Motor neuron (in vitro differentiated cells): ENCODE data around the gene C13orf42. TPM values are rescaled to one million over a fixed set of nuclear protein-coding genes. Genes with fewer than 3 reads are reported as not detected.
A peak's percentile ranks its signal among the peaks of the same experiment; 100 is the strongest.

Experiments used
- ATAC-seq, 8 experiments: fragments of 200-7000 bp; cut with Tn5 transposase; replicated peaks in 6 of 8; 2 replicates each; pipeline ENCODE4 v1.8.0; 2021; ENCODE audit warnings: mild to moderate bottlenecking in 8 of 8, moderate library complexity in 8 of 8
- H3K27ac ChIP-seq, 2 donors: fragments of 250-450 bp; sonication (Bioruptor Pico); 2 replicates each; pipeline ENCODE4 v1.9.0; 2021; ENCODE audit warnings: antibody characterized with exemption in 2 of 2, mild to moderate bottlenecking in 2 of 2, moderate library complexity in 1 of 2
- H3K4me1 ChIP-seq, 2 donors: fragments of 250-450 bp; sonication (Bioruptor Pico); replicated peaks in 1 of 2; 2 replicates each; pipeline ENCODE4 v1.6.1; 2021; ENCODE audit warnings: antibody characterized with exemption in 2 of 2, mild to moderate bottlenecking in 2 of 2, moderate library complexity in 1 of 2
- H3K4me3 ChIP-seq, 5 donors: fragments of 250-450 bp; sonication (Bioruptor Pico); 2 replicates each; pipeline ENCODE4 v1.9.0; 2021; ENCODE audit warnings: antibody characterized with exemption in 5 of 5, mild to moderate bottlenecking in 5 of 5, moderate library complexity in 4 of 5
- WGBS, 10 experiments: fragments of 450-650 bp; shearing (Covaris generic); methylation state at CpG; one replicate each; pipeline ENCODE4 v1.0.0; 2022; 5-methylcytosine and 5-hydroxymethylcytosine counted together
- in situ Hi-C, 9 experiments: fragments of 400-800 bp; cut with MboI; loops; one replicate each; pipeline ENCODE4 v1.15.0; 2021; ENCODE audit warnings: low sequenced_read_pairs in 9 of 9, low pct_unique_long_range_greater_than_20kb in 2 of 9; ENCODE audit not compliant: unreplicated experiment in 9 of 9
- total RNA-seq, 8 experiments: library from RNA; unstranded; fragments of 300-600 nt; gene quantifications; 2 replicates each; pipeline versions ENCODE4 v1.2.3 to v1.2.4, GENCODE V29; 2022

Gene C13orf42
- total RNA-seq, 8 experiments from 2014 or later: 0.05 to 0.42 (median 0.25) TPM; not detected in 2

GRCh38 chr13:51057001-51057400 lies 54.1 kb downstream of the C13orf42 start:
- no peak overlapping the region for H3K4me3 ChIP-seq
- H3K27ac ChIP-seq: no peak overlapping the region
- in situ Hi-C loops: loop anchor here in 1 of 9 experiments (25.0 kb wide), 1 partner anchor 1070 kb away; the partner anchor contains the start of gene TRIM13
- ATAC-seq: no peak
- H3K4me1 ChIP-seq: no peaks in the 10 kb centered on the region

- in situ Hi-C loops: loop anchor here in 1 of 9 experiments (25.0 kb wide), 1 partner anchor 1065 kb away; the partner anchor contains the start of gene TRIM13
- no peak for ATAC-seq
- 43 to 100% (median 63%) methylated on average over 1 to 3 of the region's 3 CpGs for WGBS, 10 experiments
- Histone ChIP-seq H3K27ac (no peak overlapping the region), H3K4me1 (no peaks in the 10 kb centered on the region), H3K4me3 (no peak overlapping the region)
Observed at GRCh38 chr13:51052581-51052980, 58.5 kb downstream of the C13orf42 start.

DNA sequence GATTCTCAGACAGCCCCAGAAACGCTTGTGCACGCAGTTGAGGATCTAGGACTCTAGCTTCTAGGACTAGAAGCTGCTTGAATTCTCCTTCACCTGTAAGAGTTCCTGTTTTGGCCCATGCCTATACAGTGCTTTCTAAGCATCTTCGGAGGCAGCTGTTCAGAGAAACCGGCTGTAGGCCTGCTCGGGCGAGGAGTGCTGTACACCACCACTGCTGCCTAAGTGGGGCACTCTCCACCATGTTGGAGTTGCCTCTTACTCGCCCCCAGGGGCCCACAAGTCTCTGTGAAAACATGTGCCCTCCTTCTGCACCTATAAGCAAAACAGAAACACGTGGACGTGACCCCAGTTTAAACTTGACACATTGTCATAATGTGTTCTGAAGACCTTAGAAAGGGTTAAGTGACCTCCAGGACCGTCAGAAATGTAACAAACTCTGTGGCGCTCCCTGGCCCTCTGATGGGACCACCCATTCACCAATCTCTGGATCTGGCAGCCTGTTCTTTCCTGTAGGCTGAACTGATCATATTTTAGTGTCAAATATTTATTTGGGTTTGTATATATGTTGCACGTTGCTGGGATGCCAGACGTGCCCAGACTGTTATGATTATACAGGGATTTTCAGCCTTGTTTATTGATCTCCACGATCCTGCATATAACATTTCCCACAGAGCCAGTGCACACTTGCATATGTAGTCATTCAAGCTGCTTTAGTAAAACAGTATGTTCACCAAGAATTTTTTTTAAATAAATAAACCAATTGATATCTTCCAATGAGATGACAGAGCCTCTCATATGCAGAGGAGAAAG lies 60.8 kb downstream of the C13orf42 start:
- H3K4me1 ChIP-seq: no peaks in the 10 kb centered on the region
- no peak overlapping the region for H3K4me3 ChIP-seq
- ATAC-seq: peak in 1 of 8 experiments; percentile 69
- H3K27ac ChIP-seq: no peak overlapping the region
- WGBS, 10 experiments: 22 to 100% (median 82%) methylated on average over 1 to 8 of the region's 14 CpGs; no CpG with 5 or more reads in 1 of the 10 experiments
- in situ Hi-C loops: loop anchor here in 1 of 9 experiments (25.0 kb wide), 1 partner anchor 1063 kb away; the partner anchor contains the start of gene TRIM13

DNA sequence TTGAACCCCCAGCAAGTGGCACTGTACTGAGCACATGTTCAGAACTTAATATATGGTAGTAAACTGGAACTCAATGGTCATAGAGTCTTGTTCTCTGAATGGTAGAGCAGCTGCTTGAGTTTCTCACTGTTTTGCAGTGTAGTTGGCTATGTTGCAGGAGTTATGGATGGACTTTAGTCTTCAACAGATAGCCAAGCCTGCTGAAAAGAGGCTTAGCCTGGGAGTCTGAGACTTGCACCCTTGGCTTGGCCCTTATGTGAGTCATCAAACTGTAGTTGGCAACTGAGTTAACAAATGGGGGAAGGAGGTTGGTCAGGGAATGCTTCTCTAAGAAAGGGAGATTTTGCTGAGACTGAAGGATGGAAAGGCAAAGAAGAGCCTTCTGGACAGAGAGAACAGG lies 62.5 kb downstream of the C13orf42 start:
- Histone ChIP-seq H3K4me1 (no peaks in the 10 kb centered on the region), H3K4me3 (no peak overlapping the region), H3K27ac (no peak overlapping the region)
- ATAC-seq: no peak
- in situ Hi-C loops: no loop called here

- in situ Hi-C loops: no loop called here
- peak in 1 of 8 experiments; percentile 14 for ATAC-seq
- 33 to 100% (median 78%) methylated on average over 1 to 2 of the region's 2 CpGs; no CpG with 5 or more reads in 4 of the 10 experiments for WGBS, 10 experiments
- Histone ChIP-seq H3K4me1 (no peaks in the 10 kb centered on the region), H3K4me3 (no peak overlapping the region), H3K27ac (no peak overlapping the region)
Observed at GRCh38 chr13:51048166-51048461, 63.0 kb downstream of the C13orf42 start.

- peak in 1 of 8 experiments; percentile 73 for ATAC-seq
- in situ Hi-C loops: no loop called here
- Histone ChIP-seq H3K4me1 (no peaks in the 10 kb centered on the region), H3K4me3 (no peak overlapping the region), H3K27ac (no peak overlapping the region)
- WGBS, 10 experiments: 24 to 100% (median 83%) methylated on average over 1 to 6 of the region's 6 CpGs; no CpG with 5 or more reads in 1 of the 10 experiments
Observed at GRCh38 chr13:51047434-51048165, 63.5 kb downstream of the C13orf42 start.

- 20 to 100% (median 60%) methylated on average over 1 to 4 of the region's 5 CpGs; no CpG with 5 or more reads in 4 of the 10 experiments for WGBS, 10 experiments
- Histone ChIP-seq H3K4me1 (peaks cover 0 to 5% of the 10 kb centered on the region in 2 donors), H3K4me3 (no peak overlapping the region), H3K27ac (no peak overlapping the region)
- ATAC-seq: peak in 1 of 8 experiments; percentile 22
- in situ Hi-C loops: no loop called here
Observed at GRCh38 chr13:51045451-51045850, 65.6 kb downstream of the C13orf42 start.

GRCh38 chr13:51044023-51044665 lies 66.9 kb downstream of the C13orf42 start:
- ATAC-seq: no peak
- peaks cover 0 to 5% of the 10 kb centered on the region in 2 donors for H3K4me1 ChIP-seq
- 76 to 100% (median 92%) methylated on average over 1 to 6 of the region's 13 CpGs; no CpG with 5 or more reads in 3 of the 10 experiments for whole genome bisulfite sequencing, 10 experiments
- H3K27ac ChIP-seq: no peak overlapping the region
- H3K4me3 ChIP-seq: no peak overlapping the region
- in situ Hi-C loops: no loop called here

- WGBS, 10 experiments: 24 to 100% (median 73%) methylated on average over 1 to 5 of the region's 5 CpGs; no CpG with 5 or more reads in 4 of the 10 experiments
- Histone ChIP-seq H3K4me3 (no peak overlapping the region), H3K4me1 (peaks cover 0 to 5% of the 10 kb centered on the region in 2 donors), H3K27ac (no peak overlapping the region)
- in situ Hi-C loops: no loop called here
- ATAC-seq: peak in 2 of 8 experiments; percentile 15 to 50
Observed at GRCh38 chr13:51043310-51043709, 67.8 kb downstream of the C13orf42 start.

DNA sequence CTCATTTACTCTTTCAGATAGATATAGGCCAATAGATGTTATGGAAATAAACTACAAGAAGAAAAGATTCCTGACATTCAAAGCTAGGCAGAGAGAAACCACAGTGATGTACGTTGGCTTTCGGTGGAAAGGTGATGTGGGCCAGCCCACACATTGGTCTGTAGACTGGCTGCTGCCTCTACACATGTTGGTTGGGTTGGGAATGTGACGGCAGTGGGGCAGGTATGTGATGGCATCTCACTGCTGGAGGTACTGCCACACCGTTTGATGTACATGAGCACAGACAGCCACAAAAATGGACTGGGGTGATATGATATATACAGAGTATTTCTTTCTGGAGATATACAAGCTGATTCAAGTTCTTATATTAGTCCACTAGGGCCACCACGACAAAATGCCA lies 69.4 kb downstream of the C13orf42 start:
- no peak overlapping the region for H3K27ac ChIP-seq
- WGBS, 10 experiments: 0 to 100% (median 52%) methylated on average over 1 to 5 of the region's 5 CpGs; no CpG with 5 or more reads in 2 of the 10 experiments
- peaks cover 0 to 5% of the 10 kb centered on the region in 2 donors for H3K4me1 ChIP-seq
- ATAC-seq: no peak
- in situ Hi-C loops: no loop called here
- H3K4me3 ChIP-seq: no peak overlapping the region

DNA sequence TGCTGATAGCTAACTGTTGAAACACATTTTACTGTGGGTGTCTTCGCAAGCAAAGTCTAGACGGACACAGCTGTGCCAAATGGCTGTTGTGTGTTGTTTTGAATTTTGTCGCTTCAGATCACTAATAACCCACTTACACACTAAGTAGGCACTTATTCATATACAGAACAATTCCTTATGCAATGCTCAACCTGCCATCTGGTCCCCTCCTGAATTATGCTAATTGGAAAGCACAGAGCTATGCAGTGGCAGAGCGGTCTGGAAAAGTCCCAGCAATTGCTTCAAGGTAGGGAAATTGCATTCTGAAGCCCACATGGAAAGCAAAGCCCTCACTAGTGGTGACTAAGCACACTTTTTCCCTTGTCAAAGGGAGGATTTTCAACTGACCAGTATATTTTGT lies 69.9 kb downstream of the C13orf42 start:
- ATAC-seq: peak; percentile 35 to 92 (median 89)
- in situ Hi-C loops: no loop called here
- 0 to 81% (median 12%) methylated on average over 2 to 4 of the region's 4 CpGs; no CpG with 5 or more reads in 5 of the 10 experiments for WGBS, 10 experiments
- Histone ChIP-seq H3K4me1 (peaks cover 0 to 5% of the 10 kb centered on the region in 2 donors), H3K27ac (no peak overlapping the region), H3K4me3 (no peak overlapping the region)

GRCh38 chr13:51040431-51040830 lies 70.6 kb downstream of the C13orf42 start:
- Histone ChIP-seq H3K4me3 (no peak overlapping the region), H3K27ac (no peak overlapping the region), H3K4me1 (peaks cover 0 to 5% of the 10 kb centered on the region in 2 donors)
- no peak for ATAC-seq
- WGBS, 10 experiments: 39 to 100% (median 92%) methylated on average over 1 to 6 of the region's 7 CpGs; no CpG with 5 or more reads in 1 of the 10 experiments
- in situ Hi-C loops: no loop called here

DNA sequence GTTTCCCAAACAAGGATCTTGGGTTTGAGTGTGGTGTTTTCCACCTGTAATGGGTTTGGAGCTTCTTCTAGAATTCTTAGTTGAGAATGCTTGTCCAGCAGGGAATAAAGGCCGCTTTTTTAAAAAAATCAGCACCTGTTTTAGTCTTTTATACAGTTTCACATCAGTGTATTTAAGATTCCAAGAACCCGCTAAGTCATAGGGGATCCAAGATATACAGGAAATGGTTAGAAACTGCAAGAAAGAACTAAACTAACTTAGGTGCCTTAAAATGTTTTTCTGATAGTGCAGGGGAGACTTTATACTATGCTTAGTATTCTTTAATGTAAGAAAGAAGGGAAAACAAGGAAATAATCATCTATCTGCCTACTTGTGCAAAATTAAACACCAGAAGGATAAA lies 74.7 kb downstream of the C13orf42 start:
- H3K4me1 ChIP-seq: peaks cover 0 to 5% of the 10 kb centered on the region in 2 donors
- H3K27ac ChIP-seq: no peak overlapping the region
- in situ Hi-C loops: no loop called here
- WGBS, 10 experiments: 39 to 100% (median 79%) methylated on average over 1 to 2 of the region's 2 CpGs
- H3K4me3 ChIP-seq: no peak overlapping the region
- ATAC-seq: no peak
